K562 (cell line): ENCODE results near the gene AKT1. TPM values are rescaled to one million over a fixed set of nuclear protein-coding genes. Genes with fewer than 3 reads are reported as not detected.
"Not testable (repeated sequence)": the region's sequence is repeated elsewhere in the genome, so short reads cannot be mapped to it uniquely, and the experiment has no call there.

Experiments
- ATAC-seq: fragments of 200-7000 bp; cut with Tn5 transposase; 3 replicates; pipeline ENCODE4 v1.9.1; 2020; ENCODE audit warnings: moderate library complexity
- BruUV-seq: library from RNA; stranded (reverse); fragments of 400-500 nt; replicated peaks from 2 replicates; lab custom pipeline; 2021; lab: Mats Ljungman, UMichigan
- CTCF ChIA-PET: fragments of 300-600 bp; formaldehyde crosslinking; extraction: SDS; loops from one replicate; lab custom pipeline; 2021; ENCODE audit warnings: low intra/inter-chr PET ratio; lab: Yijun Ruan, JAX
- POLR2A ChIA-PET: fragments of 300-600, 350-650 bp; sonication (Branson Sonifier 250); formaldehyde crosslinking; extraction: SDS; loops from one replicate; lab custom pipeline; 2021; ENCODE audit warnings: antibody characterized with exemption, inconsistent platforms; lab: Yijun Ruan, JAX
- DNase-seq, 4 experiments: peaks; one replicate each; pipeline versions ENCODE4 v3.0.0 to v3.0.0-alpha.2; 2011 to 2018; ENCODE audit warnings: low spot score in 3 of 4, mixed read lengths in 3 of 4; ENCODE audit errors: extremely low read depth in 1 of 4
- FAIRE-seq: peaks from 2 replicates; lab custom pipeline; 2011; peaks lifted over from hg19 to GRCh38; lab: Jason Lieb, UNC
- H2AFZ ChIP-seq: 2 replicates; pipeline ENCODE4 v1.6.0; 2011; ENCODE audit warnings: low read depth, low read length, control low read depth, inconsistent platforms
- H3K27ac ChIP-seq: fragments of 200-600 bp; 3 replicates; pipeline ENCODE4 v1.8.0; 2011; ENCODE audit warnings: low read depth, mild to moderate bottlenecking, control low read depth, inconsistent platforms, low read length, moderate library complexity, mixed read lengths; ENCODE audit errors: extremely low read depth
- H3K27me3 ChIP-seq, 2 experiments: fragments of 300-600 bp in 1 of 2; 2 replicates in 1 of 2; 3 replicates in 1 of 2; pipeline versions ENCODE4 v1.6.0 to v1.8.0; 2011; ENCODE audit warnings: inconsistent platforms in 2 of 2, low read length in 2 of 2, mild to moderate bottlenecking in 1 of 2, mixed read lengths in 1 of 2, moderate library complexity in 1 of 2; ENCODE audit not compliant: control insufficient read depth in 2 of 2, insufficient read depth in 2 of 2
- H3K36me3 ChIP-seq: fragments of 300-600 bp; 3 replicates; pipeline ENCODE4 v1.8.0; 2011; ENCODE audit warnings: mild to moderate bottlenecking, low read length, inconsistent platforms; ENCODE audit not compliant: control insufficient read depth, insufficient read depth
- H3K4me1 ChIP-seq, 2 experiments: fragments of 200-600 bp in 1 of 2; replicated peaks in 1 of 2; 2 replicates in 1 of 2; 3 replicates in 1 of 2; pipeline versions ENCODE4 v1.5.1 to v1.8.0; 2011; ENCODE audit warnings: inconsistent platforms in 2 of 2, low read length in 2 of 2, mild to moderate bottlenecking in 1 of 2, mixed read lengths in 1 of 2, moderate library complexity in 1 of 2; ENCODE audit not compliant: control insufficient read depth in 2 of 2, insufficient read depth in 2 of 2
- H3K4me2 ChIP-seq: 2 replicates; pipeline ENCODE4 v1.6.1; 2011; ENCODE audit warnings: low read length, control low read depth, inconsistent platforms, mixed read lengths; ENCODE audit not compliant: insufficient read depth
- H3K4me3 ChIP-seq: fragments of 200-600 bp; sonication (generic), shearing (Covaris generic); 2 replicates; pipeline ENCODE4 v1.5.1; 2016; ENCODE audit warnings: control low read depth, inconsistent platforms
- H3K79me2 ChIP-seq: fragments of 200-600 bp; 3 replicates; pipeline ENCODE4 v1.8.0; 2011; ENCODE audit warnings: low read length, inconsistent platforms; ENCODE audit not compliant: control insufficient read depth, insufficient read depth
- H3K9ac ChIP-seq, 2 experiments: 2 replicates each; pipeline versions ENCODE4 v1.6.0 to v1.6.1; 2011; ENCODE audit warnings: low read depth in 2 of 2, low read length in 2 of 2, control low read depth in 1 of 2, inconsistent platforms in 1 of 2, mild to moderate bottlenecking in 1 of 2, mixed read lengths in 1 of 2; ENCODE audit not compliant: insufficient read depth in 1 of 2
- H3K9me1 ChIP-seq: one replicate; pipeline ENCODE4 v1.6.0; 2011; ENCODE audit warnings: inconsistent platforms, mild to moderate bottlenecking, low read length, moderate library complexity; ENCODE audit not compliant: control insufficient read depth, insufficient read depth
- H3K9me3 ChIP-seq: replicated peaks from 2 replicates; pipeline ENCODE4 v1.5.1; 2011; ENCODE audit warnings: low read depth, low read length, inconsistent platforms; ENCODE audit not compliant: control insufficient read depth, insufficient read depth
- H4K20me1 ChIP-seq: replicated peaks from 2 replicates; pipeline ENCODE4 v1.6.1; 2011; ENCODE audit warnings: low read length, inconsistent platforms, mixed read lengths; ENCODE audit not compliant: control insufficient read depth, insufficient read depth
- ARNT ChIP-seq, 2 experiments: fragments of 450-650 bp; IDR thresholded peaks; 2 replicates each; pipeline ENCODE4 v1.6.1; 2016; ENCODE audit warnings: mild to moderate bottlenecking in 1 of 2
- ATF7 ChIP-seq: fragments of 450-650 bp; IDR thresholded peaks from 2 replicates; pipeline ENCODE4 v1.7.1; 2014; ENCODE audit warnings: mild to moderate bottlenecking, moderate library complexity
- CREB1 ChIP-seq, 2 experiments: sonication (generic) in 1 of 2; formaldehyde crosslinking in 1 of 2; IDR thresholded peaks; 2 replicates each; pipeline versions ENCODE4 v1.6.1 to v1.8.0; 2012 to 2022; ENCODE audit warnings: inconsistent platforms in 1 of 2, mild to moderate bottlenecking in 1 of 2, missing genetic modification reagents in 1 of 2, moderate library complexity in 1 of 2
- DMBX1 ChIP-seq: fragments of 250-450 bp; sonication (Bioruptor Pico); IDR thresholded peaks from 2 replicates; pipeline ENCODE4 v1.8.0; 2022; ENCODE audit warnings: inconsistent platforms, mild to moderate bottlenecking, moderate library complexity, borderline replicate concordance
- ERF ChIP-seq: fragments of 450-650 bp; formaldehyde crosslinking; IDR thresholded peaks from 2 replicates; pipeline ENCODE4 v1.4.0; 2020; ENCODE audit warnings: mild to moderate bottlenecking, mixed read lengths
- ETV6 ChIP-seq, 3 experiments: fragments of 150-350 bp in 1 of 3; sonication (generic) in 1 of 3; formaldehyde crosslinking in 1 of 3; IDR thresholded peaks; 2 replicates each; pipeline versions ENCODE4 v1.6.1 to v1.8.0; 2014 to 2022; ENCODE audit warnings: borderline replicate concordance in 2 of 3, low read depth in 2 of 3, antibody characterized with exemption in 1 of 3, low read length in 1 of 3, mild to moderate bottlenecking in 1 of 3, missing genetic modification reagents in 1 of 3
- JUND ChIP-seq, 2 experiments: IDR thresholded peaks; 2 replicates in 1 of 2; 3 replicates in 1 of 2; pipeline ENCODE4 v1.6.1; 2011; ENCODE audit warnings: borderline replicate concordance in 2 of 2, low read depth in 2 of 2, low read length in 2 of 2, improper control_type of control experiment in 1 of 2, missing biosample characterization in 1 of 2, missing genetic modification characterization in 1 of 2, missing genetic modification reagents in 1 of 2
- OTX1 ChIP-seq: fragments of 450-650 bp; formaldehyde crosslinking; IDR thresholded peaks from 2 replicates; pipeline ENCODE4 v1.4.0; 2022; ENCODE audit warnings: mild to moderate bottlenecking
- POLR2A ChIP-seq: fragments of 450-650 bp; conservative IDR thresholded peaks from 2 replicates; pipeline ENCODE4 v1.6.1; 2016
- POLR2B ChIP-seq: fragments of 450-650 bp; IDR thresholded peaks from 2 replicates; pipeline ENCODE4 v1.6.1; 2018; ENCODE audit warnings: low read depth; ENCODE audit not compliant: partially characterized antibody
- STAG1 ChIP-seq: sonication (generic); formaldehyde crosslinking; IDR thresholded peaks from 2 replicates; pipeline ENCODE4 v1.5.0; 2020; ENCODE audit warnings: missing genetic modification reagents, borderline replicate concordance
- YY1 ChIP-seq, 3 experiments: IDR thresholded peaks; 2 replicates each; pipeline ENCODE4 v1.6.1; 2011; ENCODE audit warnings: low read length in 2 of 3, mild to moderate bottlenecking in 2 of 3, moderate library complexity in 2 of 3, borderline replicate concordance in 1 of 3, control low read depth in 1 of 3, low read depth in 1 of 3; ENCODE audit not compliant: insufficient read depth in 3 of 3, insufficient replicate concordance in 2 of 3, control insufficient read depth in 1 of 3, insufficient read length in 1 of 3; ENCODE audit errors: extremely low read depth in 1 of 3
- ZNF232 ChIP-seq: sonication (generic); formaldehyde crosslinking; IDR thresholded peaks from 2 replicates; pipeline ENCODE4 v1.8.0; 2022; ENCODE audit warnings: mild to moderate bottlenecking, missing genetic modification reagents
- ZNF511 ChIP-seq: sonication (generic); formaldehyde crosslinking; IDR thresholded peaks from 2 replicates; pipeline ENCODE4 v1.8.0; 2022; ENCODE audit warnings: mild to moderate bottlenecking, missing genetic modification reagents
- WGBS: fragments of 100-300 bp; shearing (Covaris generic); methylation state at CpG from one replicate; pipeline ENCODE4 v1.1.6; 2016; ENCODE audit warnings: low coverage, mixed read lengths; ENCODE audit not compliant: insufficient coverage; ENCODE audit errors: missing lambda C conversion rate; 5-methylcytosine and 5-hydroxymethylcytosine counted together
- in situ Hi-C: fragments of 300-500 bp; cut with MboI; formaldehyde crosslinking; loops from 4 replicates; pipeline ENCODE4 v1.15.0; 2018; ENCODE audit warnings: inconsistent platforms, mixed read lengths
- intact Hi-C: fragments of 100-400 bp; cut with micrococcal nuclease; formaldehyde crosslinking; loops from 2 replicates; pipeline ENCODE4 v1.14.2; 2022
- polyA plus RNA-seq, 8 experiments: library from polyadenylated mRNA; depleted of rRNA in 4 of 8; stranded (reverse) in 5 of 8; unstranded in 3 of 8; fragments of >200 nt; fragmentation: Nextera tagmentation in 2 of 8; fragmentation: Illumina TruSeq in 1 of 8; extraction: Ambion mirVana in 2 of 8; extraction: Trizol in 1 of 8; gene quantifications; 2 replicates each; pipeline versions ENCODE4 v1.2.1 to v1.2.3, GENCODE V29; 2011 to 2014; ENCODE audit warnings: inconsistent platforms in 1 of 8, missing spikeins in 1 of 8
- total RNA-seq, 7 experiments: library from RNA; depleted of rRNA in 6 of 7; stranded (reverse); fragments of >200 nt in 6 of 7; fragmentation: Illumina TruSeq in 2 of 7; extraction: Trizol in 2 of 7; gene quantifications; 2 replicates each; pipeline versions ENCODE4 v1.2.1 to v1.2.3, GENCODE V29; 2011 to 2021; ENCODE audit warnings: low replicate concordance in 1 of 7
- TF ChIP-seq, protein P1 (sequence below): fragments of 450-650 bp; IDR thresholded peaks from 2 replicates; pipeline ENCODE4 v1.6.1; 2017; ENCODE audit warnings: antibody characterized with exemption, mild to moderate bottlenecking

Gene AKT1
- total and polyA plus RNA-seq, 9 of the 15 experiments (the other 6 are each of a cell fraction or from before 2014, with no cell fraction given): 0.49 to 132 (median 75.1) TPM

DNA sequence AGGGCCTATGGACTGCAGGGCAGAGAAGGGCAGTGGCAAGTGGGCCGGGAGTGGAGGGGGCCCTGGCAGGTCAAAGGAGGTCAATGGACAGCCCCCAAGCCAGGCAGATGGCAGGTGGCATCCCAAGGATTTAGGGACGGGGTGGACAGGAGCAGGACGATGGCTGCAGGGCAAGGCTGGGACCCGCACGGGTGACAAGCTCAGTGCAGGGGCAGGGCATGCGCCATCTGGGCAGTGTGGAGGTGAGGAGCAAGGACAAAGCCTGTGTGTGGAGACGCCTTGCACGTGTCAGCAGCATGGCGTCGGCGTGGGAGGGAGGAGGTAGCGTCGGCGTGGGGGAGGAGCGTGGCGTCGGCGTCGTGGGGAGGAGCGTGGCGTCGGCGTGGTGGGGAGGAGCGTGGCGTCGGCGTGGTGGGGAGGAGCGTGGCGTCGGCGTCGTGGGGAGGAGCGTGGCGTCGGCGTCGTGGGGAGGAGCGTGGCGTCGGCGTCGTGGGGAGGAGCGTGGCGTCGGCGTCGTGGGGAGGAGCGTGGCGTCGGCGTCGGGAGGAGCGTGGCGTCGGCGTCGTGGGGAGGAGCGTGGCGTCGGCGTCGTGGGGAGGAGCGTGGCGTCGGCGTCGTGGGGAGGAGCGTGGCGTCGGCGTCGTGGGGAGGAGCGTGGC, 66.2 kb downstream of the AKT1 start:
- peak overlapping the region; percentile 91 for H3K27ac ChIP-seq
- peak; percentile 72 for TF ChIP-seq CREB1 (IDR thresholded peaks at IDR 0.05)
- peak; percentile 93 for TF ChIP-seq CREB1 (CRISPR knock-in tag; IDR thresholded peaks at IDR 0.05)
- 0 out of 2 replicates have a peak, but pooled peaks have one; percentile 64 for TF ChIP-seq ZNF232 (CRISPR knock-in tag)
- TF ChIP-seq, protein P1, sequence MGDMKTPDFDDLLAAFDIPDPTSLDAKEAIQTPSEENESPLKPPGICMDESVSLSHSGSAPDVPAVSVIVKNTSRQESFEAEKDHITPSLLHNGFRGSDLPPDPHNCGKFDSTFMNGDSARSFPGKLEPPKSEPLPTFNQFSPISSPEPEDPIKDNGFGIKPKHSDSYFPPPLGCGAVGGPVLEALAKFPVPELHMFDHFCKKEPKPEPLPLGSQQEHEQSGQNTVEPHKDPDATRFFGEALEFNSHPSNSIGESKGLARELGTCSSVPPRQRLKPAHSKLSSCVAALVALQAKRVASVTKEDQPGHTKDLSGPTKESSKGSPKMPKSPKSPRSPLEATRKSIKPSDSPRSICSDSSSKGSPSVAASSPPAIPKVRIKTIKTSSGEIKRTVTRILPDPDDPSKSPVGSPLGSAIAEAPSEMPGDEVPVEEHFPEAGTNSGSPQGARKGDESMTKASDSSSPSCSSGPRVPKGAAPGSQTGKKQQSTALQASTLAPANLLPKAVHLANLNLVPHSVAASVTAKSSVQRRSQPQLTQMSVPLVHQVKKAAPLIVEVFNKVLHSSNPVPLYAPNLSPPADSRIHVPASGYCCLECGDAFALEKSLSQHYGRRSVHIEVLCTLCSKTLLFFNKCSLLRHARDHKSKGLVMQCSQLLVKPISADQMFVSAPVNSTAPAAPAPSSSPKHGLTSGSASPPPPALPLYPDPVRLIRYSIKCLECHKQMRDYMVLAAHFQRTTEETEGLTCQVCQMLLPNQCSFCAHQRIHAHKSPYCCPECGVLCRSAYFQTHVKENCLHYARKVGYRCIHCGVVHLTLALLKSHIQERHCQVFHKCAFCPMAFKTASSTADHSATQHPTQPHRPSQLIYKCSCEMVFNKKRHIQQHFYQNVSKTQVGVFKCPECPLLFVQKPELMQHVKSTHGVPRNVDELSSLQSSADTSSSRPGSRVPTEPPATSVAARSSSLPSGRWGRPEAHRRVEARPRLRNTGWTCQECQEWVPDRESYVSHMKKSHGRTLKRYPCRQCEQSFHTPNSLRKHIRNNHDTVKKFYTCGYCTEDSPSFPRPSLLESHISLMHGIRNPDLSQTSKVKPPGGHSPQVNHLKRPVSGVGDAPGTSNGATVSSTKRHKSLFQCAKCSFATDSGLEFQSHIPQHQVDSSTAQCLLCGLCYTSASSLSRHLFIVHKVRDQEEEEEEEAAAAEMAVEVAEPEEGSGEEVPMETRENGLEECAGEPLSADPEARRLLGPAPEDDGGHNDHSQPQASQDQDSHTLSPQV: peak; percentile 94
- peak; percentile 75; the same call in 1 of the 2 replicates for TF ChIP-seq ERF (CRISPR knock-in tag)
- not testable (repeated sequence) for TF ChIP-seq ETV6 (IDR thresholded peaks at IDR 0.05; ENCODE audit: borderline replicate concordance in 1 of 2, low read depth in 2 of 2, low read length in 1 of 2); JUND (tag; IDR thresholded peaks at IDR 0.05; ENCODE audit: borderline replicate concordance, low read depth, low read length)
- TF ChIP-seq ETV6 (CRISPR knock-in tag; IDR thresholded peaks at IDR 0.05; ENCODE audit: borderline replicate concordance): peak; percentile 91; the same call in 1 of the 2 replicates
- TF ChIP-seq ARNT (IDR thresholded peaks at IDR 0.05): 0 out of 4 replicates have a peak, but pooled peaks of 1 of the 2 experiments have one; percentile 22
- peak; percentile 44; the same call in 1 of the 2 replicates for TF ChIP-seq DMBX1 (CRISPR knock-in tag)
- peak; percentile 60 for TF ChIP-seq POLR2B
- TF ChIP-seq STAG1: peak; percentile 70
- TF ChIP-seq JUND (IDR thresholded peaks at IDR 0.05; ENCODE audit: borderline replicate concordance, low read depth, low read length): peak; percentile 10; the same call in 1 of the 2 replicates
- TF ChIP-seq OTX1 (CRISPR knock-in tag): peak; percentile 42; the same call in 1 of the 2 replicates
- peak; percentile 34; the same call in 1 of the 2 replicates for TF ChIP-seq ATF7
- TF ChIP-seq ZNF511: peak; percentile 93; the same call in 1 of the 2 replicates
- peak; percentile 39; the same call in 1 of the 2 replicates for TF ChIP-seq POLR2A
- peak; percentile 50 to 88 (median 71) for TF ChIP-seq YY1 (IDR thresholded peaks at IDR 0.05; ENCODE audit: borderline replicate concordance in 1 of 3, control insufficient read depth in 1 of 3, extremely low read depth in 1 of 3, insufficient read depth in 3 of 3, insufficient read length in 1 of 3, insufficient replicate concordance in 2 of 3, low read depth in 1 of 3, low read length in 2 of 3)

More for the DNA sequence above, 66.2 kb downstream of the AKT1 start:
- Histone ChIP-seq H3K9ac (peak overlapping the region; percentile 38 to 54; a peak in 3 of 4 replicates), H3K4me1 (peaks cover 16 to 91% of the 10 kb centered on the region in 2 experiments), H2AFZ (peak overlapping the region; percentile 87), H3K4me2 (peak overlapping the region; percentile 84), H3K79me2 (peaks cover 15% of the 10 kb centered on the region)
- ATAC-seq (peak; percentile 53), DNase-seq (peak; percentile 57 to 90 (median 70)), FAIRE-seq (peak; percentile 80)
- H3K9me1 ChIP-seq, H3K27me3 ChIP-seq, in situ Hi-C loops, CTCF ChIA-PET, POLR2A ChIA-PET, intact Hi-C loops, H3K4me3 ChIP-seq, H4K20me1 ChIP-seq, H3K36me3 ChIP-seq, BruUV-seq, H3K9me3 ChIP-seq: not testable (repeated sequence)
- WGBS: 15% methylated on average over 7 of the region's 73 CpGs
